GM10847 (cell line): ENCODE measurements around the gene SMIM45.

Experiments
- POLR2A ChIP-seq: IDR thresholded peaks from 2 replicates; pipeline ENCODE4 v1.6.1; 2011; ENCODE audit not compliant: insufficient read length; ENCODE audit errors: extremely low read depth

Gene SMIM45

DNA sequence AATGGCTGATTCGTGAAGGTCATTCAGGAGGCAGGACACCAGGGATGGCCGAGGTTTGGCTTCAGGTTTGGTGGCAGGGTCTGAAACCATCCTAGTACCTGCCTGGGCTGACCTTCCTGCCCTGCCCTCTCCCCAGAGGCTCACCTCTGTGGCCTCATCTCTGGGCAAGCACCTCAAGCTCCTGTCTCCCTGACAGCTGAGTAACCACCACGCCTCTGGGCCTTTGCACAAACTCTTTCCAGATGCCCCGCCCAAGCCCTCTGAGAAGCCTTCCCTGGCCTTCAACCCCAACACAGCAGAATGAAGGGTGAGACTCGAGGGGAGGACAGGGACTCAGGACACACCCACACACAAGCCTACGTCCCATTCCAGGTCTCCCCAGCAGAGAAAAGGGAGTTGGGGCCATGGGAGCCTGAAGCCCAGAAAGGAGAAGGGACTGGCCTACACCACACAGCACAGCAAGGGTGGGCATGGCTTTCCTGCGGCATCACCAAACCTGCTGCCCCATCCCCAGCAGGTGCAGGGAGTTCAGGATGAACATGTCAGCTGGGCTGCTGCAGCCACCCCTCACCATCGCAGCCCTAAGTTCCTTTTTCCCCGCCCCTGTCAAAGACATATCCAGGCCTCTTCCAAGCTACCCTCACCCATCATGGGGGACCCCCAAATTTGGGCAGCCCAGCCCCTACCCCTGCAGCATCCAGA is 39.5 kb upstream of the SMIM45 start:
- no peak for TF ChIP-seq POLR2A

DNA sequence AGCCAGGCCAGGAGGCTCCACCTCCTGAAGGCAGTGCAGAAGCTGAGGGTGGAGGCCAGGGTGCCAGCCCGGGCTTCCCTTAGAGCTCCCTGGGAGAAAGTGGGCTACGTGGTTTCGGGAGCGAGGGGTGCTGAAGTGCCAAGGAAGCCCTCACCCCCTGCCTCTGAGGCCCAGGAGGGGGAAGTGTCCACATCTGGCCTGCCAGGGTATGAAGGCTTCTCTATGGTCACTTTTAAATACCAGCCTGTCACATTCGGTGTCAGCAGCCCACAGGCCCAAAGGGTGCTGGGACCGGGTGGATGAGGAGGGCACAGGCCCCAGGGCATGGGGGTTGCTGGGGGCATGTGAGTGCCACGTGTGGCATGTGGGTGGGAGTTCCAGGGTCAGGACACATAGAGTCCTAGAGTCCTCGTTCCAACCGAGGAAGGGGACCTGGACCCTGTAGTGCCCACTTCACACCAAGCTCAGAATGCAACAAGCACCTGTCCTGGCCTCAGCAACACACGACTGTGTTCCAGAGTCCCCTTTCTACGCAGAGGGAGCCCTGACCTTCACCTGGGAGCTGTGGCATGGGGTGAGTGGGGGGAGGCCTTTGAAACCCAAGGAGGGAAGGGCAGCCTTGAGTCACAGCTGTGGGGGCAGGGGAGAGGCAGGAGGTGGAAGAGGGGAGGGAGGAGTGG is 38.8 kb upstream of the SMIM45 start:
- no peak for TF ChIP-seq POLR2A

DNA sequence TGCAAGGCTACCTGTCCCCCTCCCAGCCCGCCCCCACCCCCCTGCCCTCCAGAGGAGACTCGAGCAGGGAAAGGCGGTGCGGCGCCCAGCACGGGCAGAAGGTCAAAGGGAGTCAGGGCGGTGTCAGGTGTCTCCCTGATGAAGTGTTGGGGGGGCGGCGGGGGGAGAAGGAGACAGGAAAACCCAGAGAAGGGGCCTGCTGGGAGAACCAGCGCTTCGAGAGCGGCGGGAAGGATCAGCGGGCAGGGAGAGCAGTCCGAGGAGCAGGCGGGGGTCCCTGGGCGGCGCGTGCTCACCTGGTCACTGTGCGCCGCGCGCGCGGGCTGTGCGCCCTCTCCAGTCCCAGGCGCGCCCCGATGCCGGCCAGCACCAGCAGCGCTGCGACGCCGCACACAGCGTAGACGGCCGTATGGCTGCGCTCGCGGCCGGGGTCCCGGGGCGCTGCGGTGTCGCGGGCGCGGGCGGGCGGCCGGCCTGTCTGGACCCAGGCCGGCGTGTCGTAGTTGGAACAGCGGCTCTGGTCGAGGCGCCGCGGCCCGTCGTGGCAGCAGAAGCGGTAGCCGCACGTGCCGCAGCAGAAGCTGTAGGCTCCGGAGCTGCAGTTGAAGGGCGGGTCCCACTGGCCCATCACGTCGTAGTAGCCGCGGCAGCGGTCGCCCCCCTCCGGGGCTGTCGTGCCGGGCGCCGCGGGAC is 38.0 kb upstream of the SMIM45 start:
- no peak for TF ChIP-seq POLR2A

DNA sequence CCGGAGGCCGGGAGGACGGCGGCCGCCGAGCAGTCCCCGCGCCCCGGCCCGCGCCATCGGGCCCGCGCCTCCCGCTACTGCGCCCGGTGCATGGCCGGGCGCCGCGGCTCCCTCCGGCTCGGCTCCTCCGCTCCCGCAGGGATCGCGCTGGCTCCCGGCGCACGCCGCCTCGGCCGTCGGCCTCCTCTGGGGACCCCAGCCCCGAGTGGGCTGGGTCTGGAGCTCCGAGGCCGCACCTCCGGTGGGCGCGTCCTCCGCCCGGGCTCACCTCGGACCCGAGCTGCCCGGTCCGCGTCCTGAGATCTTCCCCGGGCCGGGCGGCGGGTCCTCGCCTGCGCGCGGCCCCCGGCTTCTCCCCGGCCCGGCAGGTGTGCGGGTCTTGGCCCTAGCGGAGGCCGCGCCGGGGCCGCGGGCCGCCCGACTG is 37.3 kb upstream of the SMIM45 start:
- TF ChIP-seq POLR2A = no peak

DNA sequence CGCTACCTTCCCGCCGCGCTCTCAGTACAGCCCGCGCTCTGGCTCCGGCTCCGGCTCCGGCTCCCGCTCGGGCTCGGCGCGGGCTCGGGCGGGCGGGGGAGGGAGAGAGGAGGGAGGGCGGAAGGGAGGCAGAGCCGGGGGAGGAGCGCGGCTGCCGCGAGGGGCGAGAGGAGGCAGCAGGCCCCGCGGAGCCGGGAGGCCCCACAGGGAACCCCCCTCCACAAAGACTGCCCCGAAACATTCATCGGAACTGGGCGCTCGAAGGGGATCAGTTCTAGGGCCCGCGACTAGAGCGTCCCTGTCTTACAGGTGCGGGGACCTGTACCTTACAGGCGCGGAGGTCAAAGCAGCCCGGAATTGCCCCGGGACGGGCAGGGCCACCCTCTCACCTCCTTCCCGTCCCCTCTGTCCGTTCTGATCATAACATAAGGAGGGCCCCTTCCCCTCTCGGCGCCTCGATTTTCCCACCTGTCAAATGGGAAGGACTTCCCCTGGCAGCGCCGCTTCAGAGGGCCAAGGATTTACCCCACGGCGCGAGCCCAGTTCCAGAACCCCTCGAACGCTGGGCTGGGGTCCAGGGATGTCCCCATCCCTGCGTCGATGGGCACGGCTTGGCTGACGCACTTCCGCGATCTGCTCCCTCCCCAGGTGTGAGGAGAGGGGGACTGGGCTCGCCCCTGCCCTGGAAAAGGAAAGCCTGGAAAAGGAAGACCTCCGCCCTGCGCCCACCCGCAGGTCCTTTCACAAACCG is 36.7 kb upstream of the SMIM45 start, which contains the start of gene SHISA8:
SHISA8 (minus strand) TSS at position 40 of the 751 bp plus-strand sequence. CDS start 407 bp downstream, outside the sequence.
- TF ChIP-seq POLR2A = no peak

DNA sequence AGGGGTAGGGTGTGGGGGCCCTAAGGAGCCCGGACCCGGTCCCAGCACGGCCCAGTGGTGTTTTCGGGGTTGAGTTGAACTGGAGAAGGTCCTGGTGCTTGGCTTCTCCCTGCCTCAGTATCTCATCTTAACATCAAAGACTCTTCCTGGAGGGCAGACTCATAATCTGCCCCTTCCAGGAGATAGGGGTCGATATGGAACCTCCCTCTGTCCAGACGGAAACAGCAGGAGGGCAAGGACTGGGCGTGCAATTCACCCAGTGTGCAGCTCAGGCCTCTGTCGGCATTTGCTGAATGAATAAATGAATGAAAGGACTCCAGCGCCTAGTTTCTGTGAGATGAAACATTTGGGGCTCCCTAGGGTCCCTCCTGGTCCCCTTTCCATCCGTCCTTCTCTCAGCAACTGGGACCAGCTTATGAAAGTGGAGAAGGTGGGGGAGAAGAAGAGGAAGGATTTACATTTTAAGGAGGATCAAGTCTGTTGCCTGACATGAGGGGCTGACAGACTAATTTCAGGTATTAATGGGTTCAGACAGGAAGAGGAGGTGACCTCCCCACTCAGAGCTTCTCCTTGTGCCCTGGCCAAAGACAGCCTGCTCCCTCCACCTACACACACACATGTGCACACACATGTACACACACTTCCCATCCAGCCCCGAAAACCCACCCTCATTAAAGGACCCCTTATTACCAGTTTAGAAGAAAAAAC is 36.0 kb upstream of the SMIM45 start:
- TF ChIP-seq POLR2A = no peak

DNA sequence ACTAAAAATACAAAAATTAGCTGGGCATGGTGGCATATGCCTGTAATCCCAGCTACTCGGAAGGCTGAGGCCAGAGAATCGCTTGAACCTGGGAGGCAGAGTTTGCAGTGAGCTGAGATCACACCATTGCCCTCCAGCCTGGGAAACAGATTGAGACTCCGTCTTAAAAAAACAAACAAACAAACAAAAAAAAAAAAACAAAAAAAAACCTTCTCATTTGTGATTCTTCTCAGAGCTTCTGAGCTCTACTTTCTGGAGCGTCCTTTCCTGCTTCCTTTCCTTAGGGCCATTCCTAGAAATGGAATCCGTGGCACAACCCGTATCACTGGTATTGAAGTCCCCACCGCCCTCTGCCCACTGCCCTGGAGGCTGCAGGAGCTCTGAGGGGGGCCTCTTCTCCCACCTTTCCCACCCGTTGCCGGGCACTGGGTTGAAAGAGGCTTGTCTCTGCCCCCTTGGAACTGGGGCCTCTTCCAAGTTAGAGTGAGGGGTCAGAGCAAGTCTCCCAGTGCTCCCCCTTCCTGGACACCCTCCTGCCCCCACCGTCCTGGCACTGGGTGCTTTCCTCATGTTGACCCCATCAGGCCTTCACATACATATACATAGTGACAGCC is 35.1 kb upstream of the SMIM45 start:
- TF ChIP-seq POLR2A = no peak

DNA sequence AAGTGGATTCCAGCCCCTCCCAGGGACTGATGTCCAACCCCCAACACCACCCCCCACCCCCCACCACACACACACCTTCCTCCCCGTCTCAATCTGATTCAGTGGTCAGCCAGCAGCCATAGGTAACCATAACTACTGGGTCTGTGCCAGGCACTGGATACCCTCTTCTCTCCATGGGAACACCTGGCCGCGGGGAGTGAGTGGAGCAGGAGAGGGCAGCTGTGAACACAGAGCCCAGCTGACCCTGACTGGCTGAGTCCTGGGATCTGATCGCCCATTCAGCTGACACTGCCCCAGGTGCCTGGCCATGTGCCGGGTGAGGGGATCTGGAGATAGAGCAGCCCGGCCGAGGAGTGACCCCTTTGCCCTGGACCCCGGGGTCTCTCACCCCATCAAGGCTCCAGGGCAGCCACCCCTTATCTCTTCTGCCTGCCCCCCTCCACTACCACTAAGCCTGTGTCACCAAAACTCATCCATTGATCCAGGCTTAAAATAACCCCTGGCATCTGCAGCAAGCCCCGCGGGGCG is 34.5 kb upstream of the SMIM45 start:
- no peak for TF ChIP-seq POLR2A

DNA sequence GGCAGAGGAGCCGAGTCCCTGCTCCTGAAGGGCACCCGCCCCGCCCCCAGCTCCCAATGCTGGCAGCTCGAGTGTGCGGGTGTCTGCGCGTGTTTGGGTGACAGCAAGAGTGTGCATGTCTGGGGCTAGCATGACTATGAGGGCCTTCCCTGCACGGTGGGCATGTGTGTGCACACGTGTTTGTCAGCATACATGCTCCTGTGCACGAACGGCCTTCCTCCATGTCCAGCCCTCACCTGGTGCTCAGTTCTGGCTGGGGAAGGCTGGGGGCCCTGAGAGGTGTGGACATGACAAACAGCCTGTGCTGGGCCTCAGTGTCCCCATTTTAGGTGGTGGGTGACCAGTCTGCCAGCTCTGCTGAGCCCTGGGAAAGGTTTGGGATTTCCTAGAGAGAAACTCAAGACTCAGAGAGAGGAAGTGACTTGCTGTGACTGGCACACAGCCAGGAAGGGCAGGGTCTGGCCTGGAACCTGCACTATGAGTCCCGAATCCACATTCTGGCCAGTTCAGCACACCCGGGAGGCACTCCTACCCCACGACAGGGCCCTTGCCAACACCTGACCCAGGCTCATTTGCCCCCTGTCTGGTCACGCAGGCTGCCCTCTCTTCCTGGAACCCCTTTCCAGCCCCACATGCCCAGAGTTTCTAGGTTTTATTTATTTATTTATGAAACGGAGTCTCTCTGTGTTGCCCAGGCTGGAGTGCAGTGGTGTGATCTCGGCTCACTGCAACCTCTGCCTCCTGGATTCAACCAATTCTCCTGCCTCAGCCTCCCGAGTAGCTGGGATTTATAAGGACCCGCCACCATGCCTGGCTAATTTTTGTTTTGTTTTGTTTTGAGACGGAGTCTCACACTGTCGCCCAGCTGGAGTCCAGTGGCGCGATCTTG is 33.8 kb upstream of the SMIM45 start:
- TF ChIP-seq POLR2A = peak; percentile 18

DNA sequence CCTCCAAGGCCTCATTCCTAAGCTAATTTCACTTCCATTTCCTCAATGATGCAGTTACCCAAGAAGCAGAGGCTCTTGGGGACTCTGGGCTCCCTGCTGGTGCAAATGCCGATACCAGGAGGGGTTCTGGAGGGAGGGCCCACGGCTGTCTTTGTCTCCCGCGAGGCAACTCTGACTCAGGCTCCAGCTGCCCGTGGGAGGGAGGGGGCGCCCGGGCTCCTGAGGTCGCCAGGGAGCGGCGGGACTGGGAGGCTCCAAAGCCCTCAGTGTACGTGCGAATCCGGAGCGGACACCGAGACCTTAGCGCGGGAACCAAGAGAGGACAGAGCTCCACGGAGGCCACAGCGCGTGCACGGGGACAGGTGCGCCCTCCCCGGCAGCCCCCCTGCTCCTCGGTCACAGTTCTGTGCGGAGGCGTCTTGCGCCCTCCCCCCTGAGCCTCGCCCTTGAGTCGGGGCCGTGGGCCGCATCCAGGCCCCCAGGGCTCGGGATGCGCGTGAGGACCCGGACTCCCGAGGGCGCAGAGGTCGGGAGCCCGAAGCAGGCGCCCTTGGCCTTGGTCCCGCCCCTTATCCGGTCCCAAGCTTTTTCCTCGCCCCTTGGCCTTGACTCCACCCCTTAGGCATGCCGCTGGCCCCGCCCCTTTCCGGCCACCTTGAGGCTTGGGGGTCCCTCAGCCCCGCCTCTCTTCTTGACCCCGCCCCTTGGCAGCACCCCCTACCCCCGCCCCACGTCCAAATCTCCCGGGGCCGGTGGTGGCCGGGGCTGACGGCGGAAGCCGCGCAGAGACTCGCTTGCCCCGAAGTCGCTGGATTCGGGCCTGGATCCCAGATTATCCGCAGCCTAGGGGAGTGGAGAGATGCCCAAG is 32.4 kb upstream of the SMIM45 start:
- peak; percentile 67 for TF ChIP-seq POLR2A

DNA sequence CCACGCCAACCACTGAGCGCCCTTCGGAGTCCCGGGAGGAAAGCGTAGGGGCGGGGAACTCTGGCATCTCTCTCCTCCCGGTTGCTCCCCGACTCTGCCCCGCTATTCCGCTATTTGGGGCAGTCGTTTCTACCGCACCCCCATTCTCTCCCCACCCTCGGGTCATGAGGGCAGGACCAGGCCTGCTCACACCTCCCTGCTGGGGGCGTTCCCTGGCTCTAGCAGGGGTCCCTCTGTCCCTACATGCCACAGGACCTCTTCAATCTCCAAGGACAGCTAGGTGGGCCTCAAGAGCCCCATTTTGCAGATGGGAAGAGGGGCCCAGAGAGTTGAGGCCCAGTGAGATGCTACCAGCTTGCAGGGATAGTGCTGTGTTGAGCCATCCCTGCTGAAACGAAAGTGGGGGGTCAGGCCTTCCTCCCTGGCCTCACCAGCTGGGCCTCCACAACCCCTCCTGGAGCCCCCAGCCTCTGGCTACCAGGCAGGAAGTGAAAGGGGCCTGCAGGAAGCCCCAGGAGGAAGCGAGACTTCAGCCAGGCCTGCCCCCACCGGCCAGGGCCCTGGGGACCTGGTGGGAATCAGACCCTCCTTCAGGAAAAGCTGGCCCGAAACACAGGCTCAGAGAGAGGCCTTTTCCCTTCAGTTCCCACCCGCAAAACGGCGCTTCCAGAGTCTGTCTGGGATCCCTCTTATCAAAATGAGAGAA is 31.5 kb upstream of the SMIM45 start:
- TF ChIP-seq POLR2A = no peak

DNA sequence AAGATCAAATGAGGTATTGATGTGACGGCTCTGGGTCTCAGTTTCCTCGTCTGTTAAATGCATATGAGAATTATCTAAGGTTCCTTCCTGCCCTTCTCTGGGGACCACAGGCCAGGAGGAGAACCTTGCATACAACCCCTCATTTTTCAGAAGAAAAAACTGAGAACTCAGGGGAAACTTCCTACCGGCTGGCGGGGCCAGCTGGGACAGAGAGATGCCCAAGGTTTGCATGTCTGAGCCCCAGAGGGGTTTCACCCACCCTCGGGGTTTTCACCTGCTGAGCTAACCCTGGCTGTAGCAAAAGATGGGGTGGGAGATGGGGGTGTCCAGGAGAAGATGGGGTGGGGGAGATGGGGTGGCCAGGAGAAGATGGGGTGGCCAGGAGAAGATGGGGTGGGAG is 29.6 kb upstream of the SMIM45 start:
- TF ChIP-seq POLR2A = no peak
